ENCODE measurements around the gene LEMD2. TPM values are rescaled to one million over a fixed set of nuclear protein-coding genes. Genes with fewer than 3 reads are reported as not detected.

Gene LEMD2
- total RNA-seq, 1 experiment from 2014 or later, result 75.8 TPM

GRCh38 chr6:33733709-33734007, 55.3 kb downstream of the LEMD2 start:
- Histone ChIP-seq H3K27ac (ENCODE audit: low read depth, low read length, poor library complexity, severe bottlenecking) (no peak overlapping the region), H3K9me3 (ENCODE audit: low read depth, low read length, poor library complexity, severe bottlenecking) (no peaks in the 10 kb centered on the region), H3K4me1 (ENCODE audit: insufficient read depth, low read length, poor library complexity, severe bottlenecking) (no peaks in the 10 kb centered on the region), H3K27me3 (replicated peaks; ENCODE audit: insufficient read depth, low read depth, low read length, poor library complexity) (no peaks in the 10 kb centered on the region), H3K4me3 (ENCODE audit: low read depth, low read length, poor library complexity, severe bottlenecking) (no peak overlapping the region), H3K36me3 (ENCODE audit: insufficient read depth, low read length, poor library complexity, severe bottlenecking) (no peaks in the 10 kb centered on the region)
- intact Hi-C loops (cut with micrococcal nuclease; ENCODE audit: unreplicated experiment), result no loop called here
- CTCF ChIA-PET, result no interaction called here
- POLR2A ChIA-PET (ENCODE audit: low non-redundant PET), result no interaction called here
- no peak for DNase-seq (ENCODE audit: low spot score)
- no peak for TF ChIP-seq CTCF (conservative IDR thresholded peaks at IDR 0.05; ENCODE audit: low read depth, low read length)
- no peak for TF ChIP-seq EZH2 (IDR thresholded peaks at IDR 0.05; ENCODE audit: borderline replicate concordance, low read depth, low read length, poor library complexity, severe bottlenecking)
- no TSS peak for BruUV-seq (replicated peaks)

- CTCF ChIA-PET, result interaction anchor here (0.6 kb wide), 1 partner anchor 431 kb away, joined by 4 read pairs; no protein-coding TSS in a partner anchor
- DNase-seq (ENCODE audit: low spot score), result no peak
- Histone ChIP-seq H3K9me3 (ENCODE audit: low read depth, low read length, poor library complexity, severe bottlenecking) (no peaks in the 10 kb centered on the region), H3K4me3 (ENCODE audit: low read depth, low read length, poor library complexity, severe bottlenecking) (no peak overlapping the region), H3K27me3 (replicated peaks; ENCODE audit: insufficient read depth, low read depth, low read length, poor library complexity) (no peaks in the 10 kb centered on the region), H3K27ac (ENCODE audit: low read depth, low read length, poor library complexity, severe bottlenecking) (no peak overlapping the region), H3K4me1 (ENCODE audit: insufficient read depth, low read length, poor library complexity, severe bottlenecking) (no peaks in the 10 kb centered on the region), H3K36me3 (ENCODE audit: insufficient read depth, low read length, poor library complexity, severe bottlenecking) (no peaks in the 10 kb centered on the region)
- no TSS peak for BruUV-seq (replicated peaks)
- TF ChIP-seq CTCF (conservative IDR thresholded peaks at IDR 0.05; ENCODE audit: low read depth, low read length), result no peak
- no peak for TF ChIP-seq EZH2 (IDR thresholded peaks at IDR 0.05; ENCODE audit: borderline replicate concordance, low read depth, low read length, poor library complexity, severe bottlenecking)
- intact Hi-C loops (cut with micrococcal nuclease; ENCODE audit: unreplicated experiment), result no loop called here
- POLR2A ChIA-PET (ENCODE audit: low non-redundant PET), result no interaction called here
Observed at GRCh38 chr6:33732817-33733708, 55.9 kb downstream of the LEMD2 start.

GRCh38 chr6:33732385-33732784, 56.5 kb downstream of the LEMD2 start:
- no peaks in the 10 kb centered on the region for H3K36me3 ChIP-seq (ENCODE audit: insufficient read depth, low read length, poor library complexity, severe bottlenecking)
- no peak overlapping the region for H3K27ac ChIP-seq (ENCODE audit: low read depth, low read length, poor library complexity, severe bottlenecking)
- ChIA-PET POLR2A (ENCODE audit: low non-redundant PET) (no interaction called here), CTCF (interaction anchor here (0.6 kb wide), 1 partner anchor 431 kb away, joined by 4 read pairs; no protein-coding TSS in a partner anchor)
- no peaks in the 10 kb centered on the region for H3K4me1 ChIP-seq (ENCODE audit: insufficient read depth, low read length, poor library complexity, severe bottlenecking)
- H3K4me3 ChIP-seq (ENCODE audit: low read depth, low read length, poor library complexity, severe bottlenecking), result no peak overlapping the region
- DNase-seq (ENCODE audit: low spot score), result no peak
- H3K9me3 ChIP-seq (ENCODE audit: low read depth, low read length, poor library complexity, severe bottlenecking), result no peaks in the 10 kb centered on the region
- intact Hi-C loops (cut with micrococcal nuclease; ENCODE audit: unreplicated experiment), result no loop called here
- no peaks in the 10 kb centered on the region for H3K27me3 ChIP-seq (replicated peaks; ENCODE audit: insufficient read depth, low read depth, low read length, poor library complexity)
- TF ChIP-seq CTCF (conservative IDR thresholded peaks at IDR 0.05; ENCODE audit: low read depth, low read length) (no peak), EZH2 (IDR thresholded peaks at IDR 0.05; ENCODE audit: borderline replicate concordance, low read depth, low read length, poor library complexity, severe bottlenecking) (no peak)
- BruUV-seq (replicated peaks), result no TSS peak
